GM21576 (cell line): ENCODE data around the gene DUSP7.

Source experiments
- ATAC-seq: cut with Tn5 transposase; IDR thresholded peaks from one replicate; pipeline ENCODE4 v1.9.1; 2021; ENCODE audit warnings: mild to moderate bottlenecking, moderate library complexity; ENCODE audit not compliant: unreplicated experiment

The DUSP7 gene

GRCh38 chr3:52068730-52069129 is 12.4 kb upstream of the DUSP7 start:
- no peak for ATAC-seq

GRCh38 chr3:52068055-52068571 is 11.7 kb upstream of the DUSP7 start:
- no peak for ATAC-seq

GRCh38 chr3:52067526-52067925 is 11.2 kb upstream of the DUSP7 start:
- no peak for ATAC-seq

- no peak for ATAC-seq
Observed at GRCh38 chr3:52067046-52067445, 10.7 kb upstream of the DUSP7 start.

- ATAC-seq: no peak
Observed at GRCh38 chr3:52065264-52065756, 8.9 kb upstream of the DUSP7 start.

GRCh38 chr3:52064561-52064960 is 8.2 kb upstream of the DUSP7 start:
- no peak for ATAC-seq

- ATAC-seq: no peak
Observed at GRCh38 chr3:52063026-52063723, 6.8 kb upstream of the DUSP7 start.

GRCh38 chr3:52062505-52062904 is 6.1 kb upstream of the DUSP7 start:
- ATAC-seq: peak; percentile 37

- ATAC-seq: no peak
Observed at GRCh38 chr3:52061121-52061910, 4.9 kb upstream of the DUSP7 start.

- ATAC-seq: no peak
Observed at GRCh38 chr3:52059781-52060180, 3.4 kb upstream of the DUSP7 start.

GRCh38 chr3:52057812-52058495 is 1.6 kb upstream of the DUSP7 start:
- no peak for ATAC-seq

- ATAC-seq: peak; percentile 72
Observed at GRCh38 chr3:52056968-52057811, 819 bp upstream of the DUSP7 start.

GRCh38 chr3:52055537-52056351 is 627 bp downstream of the DUSP7 start:
- ATAC-seq: peak; percentile 9

GRCh38 chr3:52054661-52055511 is 1.5 kb downstream of the DUSP7 start:
- ATAC-seq: no peak

GRCh38 chr3:52053307-52054304 is 2.8 kb downstream of the DUSP7 start:
- ATAC-seq: no peak

- ATAC-seq: no peak
Observed at GRCh38 chr3:52052831-52053306, 3.5 kb downstream of the DUSP7 start.

- ATAC-seq: no peak
Observed at GRCh38 chr3:52051444-52051843, 4.9 kb downstream of the DUSP7 start.
